Memory B cell (primary cell): ENCODE results near the gene R3HDML.
"Not testable (repeated sequence)": the region's sequence is repeated elsewhere in the genome, so short reads cannot be mapped to it uniquely, and the experiment has no call there.

Source experiments
- ATAC-seq: fragments of 150-1000 bp; cut with Tn5 transposase; 2 replicates; pipeline ENCODE4 v1.10.0; 2021; ENCODE audit warnings: low read depth, mild to moderate bottlenecking, moderate library complexity
- DNase-seq, 2 donors: peaks; one replicate each; pipeline ENCODE4 v3.0.0; 2022; ENCODE audit warnings: low spot score in 2 of 2
- H3K27ac Mint-ChIP-seq: one replicate; pipeline ENCODE4 v1.8.0; 2022; ENCODE audit warnings: mild to moderate bottlenecking, moderate library complexity, mixed read lengths
- H3K27me3 Mint-ChIP-seq: one replicate; pipeline ENCODE4 v1.8.0; 2022; ENCODE audit warnings: mixed read lengths
- H3K36me3 Mint-ChIP-seq: one replicate; pipeline ENCODE4 v1.8.0; 2022; ENCODE audit warnings: mild to moderate bottlenecking, mixed read lengths
- H3K4me1 Mint-ChIP-seq: one replicate; pipeline ENCODE4 v1.8.0; 2022; ENCODE audit warnings: mixed read lengths
- H3K4me3 Mint-ChIP-seq: one replicate; pipeline ENCODE4 v1.8.0; 2022; ENCODE audit warnings: mild to moderate bottlenecking, moderate library complexity, mixed read lengths
- H3K9me3 Mint-ChIP-seq: one replicate; pipeline ENCODE4 v1.8.0; 2022; ENCODE audit warnings: mixed read lengths

The R3HDML gene

GRCh38 chr20:44344723-44345122, 7.9 kb downstream of the R3HDML start:
- Mint-ChIP-seq H3K36me3 (no peaks in the 10 kb centered on the region), H3K27me3 (peaks cover 10% of the 10 kb centered on the region), H3K9me3 (no peaks in the 10 kb centered on the region), H3K4me1 (no peaks in the 10 kb centered on the region), H3K4me3 (no peak overlapping the region), H3K27ac (no peak overlapping the region)
- ATAC-seq (no peak), DNase-seq (no peak)

DNA sequence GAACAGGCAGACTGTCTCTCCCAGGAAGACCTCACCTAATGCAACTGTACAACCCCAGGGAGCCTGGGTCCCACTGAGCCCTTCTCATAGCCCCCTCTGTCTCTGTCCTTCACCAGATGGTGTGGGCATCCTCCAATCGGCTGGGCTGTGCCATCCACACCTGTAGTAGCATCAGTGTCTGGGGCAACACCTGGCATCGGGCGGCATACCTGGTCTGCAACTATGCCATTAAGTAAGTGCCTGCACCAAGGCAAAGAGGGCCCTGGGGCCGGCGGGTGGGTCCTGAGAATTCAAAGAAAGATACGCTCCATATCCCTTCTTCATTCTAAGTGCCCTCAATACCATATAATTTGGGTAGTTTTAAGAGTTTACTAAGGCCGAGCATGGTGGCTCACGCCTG, 8.3 kb downstream of the R3HDML start:
- ATAC-seq (no peak), DNase-seq (no peak)
- no peaks in the 10 kb centered on the region for H3K4me1 Mint-ChIP-seq
- H3K4me3 Mint-ChIP-seq, result no peak overlapping the region
- H3K9me3 Mint-ChIP-seq, result no peaks in the 10 kb centered on the region
- peaks cover 10% of the 10 kb centered on the region for H3K27me3 Mint-ChIP-seq
- no peaks in the 10 kb centered on the region for H3K36me3 Mint-ChIP-seq
- H3K27ac Mint-ChIP-seq, result no peak overlapping the region

- not testable (repeated sequence) for H3K27ac Mint-ChIP-seq, ATAC-seq, H3K4me3 Mint-ChIP-seq, H3K36me3 Mint-ChIP-seq, DNase-seq, H3K4me1 Mint-ChIP-seq, H3K9me3 Mint-ChIP-seq
- peaks cover 12% of the 10 kb centered on the region for H3K27me3 Mint-ChIP-seq
These were observed 9.1 kb downstream of the R3HDML start for GRCh38 chr20:44345941-44346340.

GRCh38 chr20:44348168-44348659, 11.4 kb downstream of the R3HDML start:
- Mint-ChIP-seq H3K27ac (no peak overlapping the region), H3K36me3 (no peaks in the 10 kb centered on the region), H3K27me3 (peaks cover 13% of the 10 kb centered on the region), H3K4me1 (peaks cover 3% of the 10 kb centered on the region), H3K4me3 (no peak overlapping the region), H3K9me3 (no peaks in the 10 kb centered on the region)
- ATAC-seq (no peak), DNase-seq (no peak)

GRCh38 chr20:44349349-44349748, 12.5 kb downstream of the R3HDML start:
- no peak overlapping the region for H3K27ac Mint-ChIP-seq
- H3K9me3 Mint-ChIP-seq, result no peaks in the 10 kb centered on the region
- peaks cover 3% of the 10 kb centered on the region for H3K4me1 Mint-ChIP-seq
- H3K36me3 Mint-ChIP-seq, result no peaks in the 10 kb centered on the region
- ATAC-seq (no peak), DNase-seq (no peak)
- H3K27me3 Mint-ChIP-seq, result peaks cover 13% of the 10 kb centered on the region
- H3K4me3 Mint-ChIP-seq, result no peak overlapping the region

- DNase-seq (no peak), ATAC-seq (no peak)
- Mint-ChIP-seq H3K4me3 (no peak overlapping the region), H3K4me1 (peaks cover 3% of the 10 kb centered on the region), H3K27ac (no peak overlapping the region), H3K9me3 (no peaks in the 10 kb centered on the region), H3K27me3 (peaks cover 18% of the 10 kb centered on the region), H3K36me3 (peaks cover 2% of the 10 kb centered on the region)
These were observed 13.7 kb downstream of the R3HDML start for GRCh38 chr20:44350567-44350966.

GRCh38 chr20:44354979-44355497, 18.2 kb downstream of the R3HDML start:
- Mint-ChIP-seq H3K27ac (no peak overlapping the region), H3K36me3 (peaks cover 2% of the 10 kb centered on the region), H3K27me3 (peaks cover 12% of the 10 kb centered on the region), H3K9me3 (peaks cover under 1% of the 10 kb centered on the region), H3K4me1 (peaks cover 3% of the 10 kb centered on the region), H3K4me3 (no peak overlapping the region)
- no peak for ATAC-seq
- DNase-seq, result no peak

GRCh38 chr20:44355498-44356352, 18.9 kb downstream of the R3HDML start, which contains the start of gene HNF4A:
Gene HNF4A, plus strand, starts transcription at chr20:44355699. Its CDS starts 106 bp downstream, at chr20:44355805.
- Mint-ChIP-seq H3K9me3 (peaks cover 1% of the 10 kb centered on the region), H3K27ac (no peak within 1 kb of the TSS), H3K36me3 (peaks cover 2% of the 10 kb centered on the region), H3K4me3 (no peak within 1 kb of the TSS), H3K4me1 (peaks cover 3% of the 10 kb centered on the region), H3K27me3 (peaks cover 16% of the 10 kb centered on the region)
- ATAC-seq, result no peak
- no peak for DNase-seq

- Mint-ChIP-seq H3K4me3 (no peak overlapping the region), H3K4me1 (peaks cover 3% of the 10 kb centered on the region), H3K36me3 (peaks cover 2% of the 10 kb centered on the region), H3K27ac (no peak overlapping the region), H3K27me3 (peaks cover 14% of the 10 kb centered on the region), H3K9me3 (peaks cover 1% of the 10 kb centered on the region)
- DNase-seq, result no peak
- no peak for ATAC-seq
These were observed 19.5 kb downstream of the R3HDML start for GRCh38 chr20:44356353-44356723.

GRCh38 chr20:44357020-44357419, 20.2 kb downstream of the R3HDML start:
- H3K27me3 Mint-ChIP-seq, result peaks cover 14% of the 10 kb centered on the region
- H3K27ac Mint-ChIP-seq, result no peak overlapping the region
- H3K9me3 Mint-ChIP-seq, result peaks cover 1% of the 10 kb centered on the region
- ATAC-seq (no peak), DNase-seq (no peak)
- H3K36me3 Mint-ChIP-seq, result peaks cover 2% of the 10 kb centered on the region
- no peak overlapping the region for H3K4me3 Mint-ChIP-seq
- no peaks in the 10 kb centered on the region for H3K4me1 Mint-ChIP-seq

DNA sequence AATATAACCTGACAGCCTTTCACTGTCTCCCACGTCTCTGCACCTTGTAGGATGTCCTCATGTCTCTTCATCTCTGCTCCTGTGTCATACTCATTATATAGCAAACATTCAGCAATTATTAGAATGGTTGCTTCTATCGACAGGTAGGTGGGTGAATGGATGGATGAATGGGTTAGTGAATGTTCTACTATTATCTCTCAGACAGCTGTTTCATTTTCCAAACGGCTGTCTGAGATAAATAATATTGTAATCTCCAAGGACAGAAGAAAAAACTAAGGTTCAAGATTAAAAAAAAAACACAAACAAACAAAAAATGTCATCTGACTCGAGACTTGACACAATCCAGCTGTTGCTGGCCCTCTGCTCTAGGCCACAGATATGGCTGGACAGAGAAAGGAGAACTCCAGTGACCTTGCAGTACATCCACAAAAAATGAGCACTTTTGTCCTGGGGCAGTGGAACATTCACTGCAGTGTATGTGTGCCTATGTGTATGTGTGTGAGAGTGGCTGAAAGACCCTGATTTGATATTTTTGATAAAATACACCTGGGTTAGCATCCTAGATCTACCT, 20.8 kb downstream of the R3HDML start:
- no peaks in the 10 kb centered on the region for H3K4me1 Mint-ChIP-seq
- no peak overlapping the region for H3K4me3 Mint-ChIP-seq
- H3K9me3 Mint-ChIP-seq, result peaks cover 1% of the 10 kb centered on the region
- H3K27me3 Mint-ChIP-seq, result peaks cover 11% of the 10 kb centered on the region
- no peak for DNase-seq
- no peak overlapping the region for H3K27ac Mint-ChIP-seq
- ATAC-seq, result no peak
- H3K36me3 Mint-ChIP-seq, result peaks cover 2% of the 10 kb centered on the region

DNA sequence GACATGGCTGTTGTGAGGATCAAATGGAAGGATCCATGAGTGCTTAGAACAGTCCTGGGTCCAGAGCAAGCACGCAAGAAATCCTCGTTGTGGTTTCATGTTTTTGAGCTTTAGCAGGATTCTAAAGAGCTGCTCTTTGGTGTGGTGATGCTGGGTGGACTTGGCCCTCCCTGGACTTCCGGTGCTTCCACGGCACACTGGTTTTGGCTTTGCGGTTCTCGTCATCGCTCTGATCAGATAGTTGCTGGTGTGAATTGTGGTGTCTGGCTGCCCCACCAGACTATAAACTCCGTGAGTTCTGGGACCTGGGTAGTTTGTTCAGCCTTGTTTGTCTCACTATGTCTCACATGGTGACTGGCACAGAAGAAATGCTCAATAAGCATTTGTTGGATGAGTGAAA, 21.9 kb downstream of the R3HDML start:
- no peak overlapping the region for H3K27ac Mint-ChIP-seq
- no peaks in the 10 kb centered on the region for H3K4me1 Mint-ChIP-seq
- H3K27me3 Mint-ChIP-seq, result peaks cover 11% of the 10 kb centered on the region
- ATAC-seq, result no peak
- DNase-seq, result no peak
- peaks cover 1% of the 10 kb centered on the region for H3K9me3 Mint-ChIP-seq
- H3K36me3 Mint-ChIP-seq, result peaks cover 2% of the 10 kb centered on the region
- H3K4me3 Mint-ChIP-seq, result no peak overlapping the region

DNA sequence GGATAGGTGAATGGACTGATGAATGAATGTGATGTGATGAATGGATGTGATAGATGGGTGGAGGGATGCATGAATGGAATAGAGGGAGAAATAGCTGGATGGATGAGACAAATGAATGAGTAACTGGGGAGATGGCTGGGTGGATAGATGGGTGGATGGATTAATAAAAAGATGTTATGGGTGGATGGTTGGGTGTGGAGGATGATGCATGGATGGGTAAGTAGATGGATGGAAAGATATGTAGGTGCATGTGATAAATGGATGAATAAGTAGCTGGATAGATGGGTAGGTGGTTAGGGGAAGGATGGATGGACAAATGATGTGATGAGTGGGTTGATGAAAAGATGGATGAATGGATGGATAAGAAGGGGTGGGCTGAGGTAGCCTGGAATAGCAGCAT, 23.4 kb downstream of the R3HDML start:
- H3K27ac Mint-ChIP-seq, result no peak overlapping the region
- H3K9me3 Mint-ChIP-seq, result peaks cover 1% of the 10 kb centered on the region
- peaks cover 7% of the 10 kb centered on the region for H3K27me3 Mint-ChIP-seq
- DNase-seq (no peak), ATAC-seq (no peak)
- no peaks in the 10 kb centered on the region for H3K4me1 Mint-ChIP-seq
- no peak overlapping the region for H3K4me3 Mint-ChIP-seq
- H3K36me3 Mint-ChIP-seq, result no peaks in the 10 kb centered on the region

DNA sequence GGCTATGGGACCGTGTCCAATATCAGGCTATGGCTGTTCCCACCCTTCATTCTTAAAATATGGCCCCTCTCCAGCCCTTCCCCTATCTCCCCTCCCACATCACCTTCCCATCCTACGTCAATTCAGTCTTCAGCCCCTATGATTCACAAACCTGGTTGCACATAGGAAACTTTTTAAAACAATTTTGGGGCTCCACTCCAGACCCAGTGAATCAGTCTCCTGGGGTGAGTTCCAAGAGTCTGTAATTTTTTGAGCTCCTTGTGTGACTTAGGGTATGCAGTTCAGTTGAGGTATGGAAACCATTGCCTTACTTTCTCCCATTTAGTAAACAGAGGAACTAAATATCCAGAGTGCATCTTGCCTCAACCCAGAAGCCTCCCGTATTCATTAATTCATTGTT, 24.2 kb downstream of the R3HDML start:
- Mint-ChIP-seq H3K27me3 (peaks cover 5% of the 10 kb centered on the region), H3K4me1 (no peaks in the 10 kb centered on the region), H3K9me3 (peaks cover 1% of the 10 kb centered on the region), H3K4me3 (no peak overlapping the region), H3K36me3 (no peaks in the 10 kb centered on the region), H3K27ac (no peak overlapping the region)
- ATAC-seq, result no peak
- no peak for DNase-seq
